GOT3 (cell line): ENCODE measurements around the gene DHDDS.
"Not testable (repeated sequence)": the region's sequence is repeated elsewhere in the genome, so short reads cannot be mapped to it uniquely, and the experiment has no call there.

ENCODE experiments used
- DNase-seq: peaks from one replicate; lab custom pipeline; 2025; ENCODE audit warnings: mixed read lengths; lab: John Stamatoyannopoulos, UW

Gene DHDDS

DNA sequence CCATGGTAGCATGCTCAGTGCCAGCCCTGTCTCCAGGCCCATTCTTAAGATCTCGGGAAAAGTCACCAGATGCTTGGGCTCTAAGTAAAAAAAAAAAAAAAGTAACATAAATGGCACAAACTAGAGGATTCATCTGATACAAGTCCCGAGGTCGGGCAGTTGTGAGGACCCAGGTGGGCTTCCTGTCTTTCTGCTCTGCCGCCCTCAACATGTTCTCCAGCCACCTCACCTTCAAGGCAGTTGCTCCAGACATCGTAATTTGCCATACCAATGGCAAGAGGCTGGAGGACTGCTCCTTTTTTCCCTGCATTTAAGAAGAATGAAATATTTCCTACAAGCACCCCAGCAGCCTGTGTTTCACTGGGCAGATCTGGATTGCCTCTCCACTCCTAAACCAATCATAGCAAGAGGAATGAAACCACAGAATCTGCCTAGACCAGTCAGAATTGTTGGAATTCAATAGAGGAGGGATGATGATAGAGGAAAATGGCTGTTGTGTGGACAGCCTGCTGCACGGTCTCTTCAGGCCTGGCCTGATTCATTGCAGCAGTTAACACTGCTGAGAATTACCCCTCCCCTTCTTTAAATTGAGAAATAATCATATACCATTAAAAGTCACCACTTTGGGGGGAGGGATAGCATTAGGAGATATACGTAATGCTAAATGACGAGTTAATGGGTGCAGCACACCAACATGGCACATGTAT lies 45.5 kb downstream of the DHDDS start:
- DNase-seq: no peak

GRCh38 chr1:26478159-26478558 lies 46.0 kb downstream of the DHDDS start:
- DNase-seq: no peak

GRCh38 chr1:26478988-26479387 lies 46.9 kb downstream of the DHDDS start:
- DNase-seq: no peak

DNA sequence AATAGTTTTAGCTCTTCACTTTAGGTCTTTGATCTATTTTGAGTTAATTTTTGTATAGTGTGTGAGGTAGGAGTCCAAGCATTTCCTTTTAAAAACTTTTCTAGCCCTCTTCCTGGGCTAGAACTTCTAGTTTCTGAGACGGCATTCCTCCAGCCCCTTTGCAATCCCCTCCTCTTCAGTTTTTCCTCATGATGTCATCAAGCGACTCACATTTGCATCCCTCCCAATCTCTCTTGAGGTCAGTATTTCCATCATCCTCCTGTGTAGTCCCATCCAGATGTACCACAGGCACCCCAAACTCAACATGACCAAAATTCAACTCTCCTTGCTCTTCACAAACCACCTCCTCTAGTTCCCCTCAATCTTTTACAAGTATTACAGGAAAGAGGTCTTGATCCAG lies 50.8 kb downstream of the DHDDS start:
- no peak for DNase-seq

GRCh38 chr1:26483980-26484379 lies 51.9 kb downstream of the DHDDS start:
- DNase-seq: no peak

DNA sequence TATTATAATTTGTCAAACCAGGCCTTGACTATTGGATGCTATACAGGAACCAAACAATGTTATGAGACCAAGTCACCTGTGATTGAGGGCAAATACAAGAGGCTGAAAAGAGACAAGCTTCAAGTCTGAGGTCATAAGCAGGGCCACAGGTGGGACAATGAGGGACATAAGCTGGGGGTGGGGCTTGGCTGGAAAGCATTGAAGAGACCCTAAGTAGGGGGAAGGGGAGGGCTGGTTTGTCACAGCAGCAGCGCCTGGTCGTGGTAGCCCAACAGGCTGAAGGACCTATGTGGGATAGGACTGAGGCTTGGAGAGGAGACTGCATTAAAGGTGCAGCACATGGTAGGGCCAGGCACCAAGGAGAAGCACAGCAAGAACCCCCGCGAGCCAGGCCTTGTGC lies 58.0 kb downstream of the DHDDS start:
- no peak for DNase-seq

DNA sequence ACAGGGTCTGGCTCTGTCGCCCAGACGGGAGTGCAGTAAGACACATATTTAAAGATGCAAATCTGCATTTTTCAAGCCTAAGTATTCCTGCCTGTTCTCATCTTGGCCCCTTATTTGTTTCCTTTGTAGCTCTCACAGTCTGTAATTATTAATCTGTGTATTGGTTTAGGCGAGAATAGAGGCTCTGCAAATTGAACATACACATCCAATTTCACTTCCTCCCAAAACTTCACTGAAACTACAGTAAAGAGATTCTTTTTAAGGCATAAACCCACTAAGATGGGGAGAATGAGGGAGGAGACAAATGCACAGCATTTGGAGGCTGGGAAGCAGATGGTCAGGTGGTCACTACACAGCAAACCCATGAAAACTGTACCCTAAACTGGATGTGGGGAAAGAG lies 61.1 kb downstream of the DHDDS start:
- no peak for DNase-seq

GRCh38 chr1:26493938-26494337 lies 61.8 kb downstream of the DHDDS start:
- DNase-seq: no peak

DNA sequence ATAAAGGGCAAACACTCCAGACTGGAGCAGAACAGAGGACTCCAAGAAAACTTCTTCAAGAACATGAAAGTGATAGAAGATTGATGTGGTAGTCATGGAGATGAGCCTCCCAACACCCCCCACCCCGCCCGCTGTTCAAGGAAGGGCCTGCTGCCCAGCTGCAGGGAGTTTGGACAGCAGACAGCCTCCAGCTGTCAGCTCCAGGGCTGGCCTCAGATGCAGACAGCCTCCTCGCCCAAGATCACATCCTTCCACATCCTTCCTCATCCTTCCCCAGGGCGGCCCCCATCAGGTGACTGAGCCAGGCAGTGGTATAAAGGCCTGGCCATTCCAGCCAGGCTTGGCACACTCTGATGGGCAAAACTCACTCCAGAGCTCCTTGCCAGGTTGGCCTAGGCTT lies 64.7 kb downstream of the DHDDS start:
- no peak for DNase-seq

GRCh38 chr1:26498894-26499293 lies 66.8 kb downstream of the DHDDS start:
- DNase-seq: no peak

DNA sequence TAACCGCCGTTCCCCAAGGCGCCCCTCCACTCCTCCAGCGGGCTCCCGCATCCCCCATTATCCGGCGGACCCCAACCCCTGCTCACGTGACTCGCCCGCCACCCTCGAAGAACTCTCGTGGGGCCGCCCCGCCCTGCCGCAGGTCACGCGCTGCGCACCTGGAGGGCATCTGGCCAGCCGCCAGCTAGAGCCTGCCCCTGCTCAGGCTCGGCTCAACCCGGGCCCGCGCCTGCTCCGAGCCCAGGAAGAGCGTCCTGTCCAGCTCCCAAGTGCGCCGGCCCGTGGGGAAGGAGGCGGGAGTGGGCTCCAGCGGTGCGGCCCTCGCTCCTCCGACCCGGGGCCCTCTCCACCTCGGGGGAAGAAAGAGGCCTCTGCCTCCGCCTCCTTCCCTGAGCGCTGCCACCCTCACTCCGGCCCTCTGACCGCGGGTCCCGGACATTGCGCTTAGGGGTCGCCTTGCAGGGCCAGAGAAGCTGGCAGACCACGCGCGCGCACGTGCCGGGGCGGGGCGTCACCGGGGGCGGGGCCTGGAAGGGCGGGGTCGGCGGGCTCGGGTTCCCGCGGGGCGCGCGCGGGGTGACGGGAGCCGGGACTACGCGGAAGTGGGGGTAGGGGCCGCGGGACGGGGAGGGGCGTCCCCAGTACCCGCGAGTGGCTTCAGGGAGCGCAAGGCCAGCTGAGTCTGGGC lies 68.5 kb downstream of the DHDDS start:
- DNase-seq: peak; percentile 51

- not testable (repeated sequence) for DNase-seq
Measured at GRCh38 chr1:26510711-26511110, 78.6 kb downstream of the DHDDS start.

DNA sequence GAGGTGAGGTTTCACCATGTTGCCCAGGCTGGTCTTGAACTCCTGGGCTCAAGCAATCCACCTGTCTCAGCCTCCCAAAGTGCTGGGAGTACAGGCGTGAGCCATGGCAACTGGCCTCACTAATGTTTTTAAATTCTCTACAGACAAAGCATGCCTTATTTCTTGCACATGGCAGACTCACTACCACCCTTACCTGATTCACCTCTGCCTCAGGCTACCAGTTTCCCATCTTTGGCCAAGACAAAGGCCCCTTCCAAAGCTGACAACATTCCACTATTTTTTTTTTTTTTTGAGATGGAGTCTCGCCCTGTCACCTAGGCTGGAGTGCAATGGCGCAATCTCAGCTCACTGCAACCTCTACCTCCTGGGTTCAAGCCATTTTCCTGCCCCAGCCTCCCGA lies 83.7 kb downstream of the DHDDS start:
- not testable (repeated sequence) for DNase-seq

DNA sequence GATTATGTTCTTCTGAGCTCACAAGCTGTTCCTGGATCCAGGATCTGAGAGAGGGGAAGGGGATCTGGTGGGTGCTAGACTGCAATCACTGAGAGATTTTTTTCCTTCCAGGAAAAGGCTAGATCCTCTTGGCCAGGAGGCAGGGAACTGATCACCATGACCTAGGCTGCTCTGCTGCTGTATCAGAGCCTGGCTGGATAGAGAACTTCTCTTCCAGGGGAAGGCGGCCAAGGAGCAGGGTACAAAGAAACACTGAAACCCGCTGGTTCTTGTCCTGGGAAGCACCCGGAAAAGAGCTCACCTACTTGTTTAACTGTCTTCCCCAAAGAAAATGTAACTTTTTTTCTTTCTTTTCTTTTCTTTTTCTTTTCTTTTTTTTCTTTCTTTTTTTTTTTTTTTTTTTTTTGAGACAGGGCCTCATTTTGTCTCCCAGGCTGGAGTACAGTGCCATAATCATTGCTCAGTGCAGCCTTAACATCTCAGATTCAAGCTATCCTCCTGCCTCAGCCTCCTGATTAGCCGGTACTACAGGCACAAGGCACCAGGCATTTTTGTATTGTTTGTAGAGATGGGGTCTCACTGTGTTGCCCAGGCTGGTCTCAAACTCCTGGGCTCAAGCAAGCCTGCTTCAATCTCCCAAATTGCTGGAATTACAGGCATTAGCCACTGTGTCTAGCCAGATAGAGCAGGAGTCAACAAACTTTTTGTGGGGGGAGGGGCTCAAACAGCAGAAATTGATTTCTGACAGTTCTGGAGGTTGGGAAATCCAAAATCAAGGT lies 85.1 kb downstream of the DHDDS start:
- DNase-seq: no peak

DNA sequence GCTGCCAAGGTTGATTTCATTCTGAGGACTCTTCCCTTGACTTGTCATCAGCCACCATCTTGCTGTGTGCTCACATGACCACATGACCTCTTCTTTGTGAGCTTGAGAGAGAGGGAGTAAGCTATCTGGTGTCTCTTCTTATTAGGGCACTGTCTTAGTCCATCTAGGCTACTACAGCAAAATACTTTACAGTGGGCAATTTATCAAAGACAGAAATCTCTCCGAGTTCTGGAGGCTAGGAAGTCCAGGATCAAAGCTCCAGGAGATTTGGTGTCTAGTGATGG lies 85.6 kb downstream of the DHDDS start:
- no peak for DNase-seq

- no peak for DNase-seq
Measured at GRCh38 chr1:26518355-26518754, 86.2 kb downstream of the DHDDS start.

GRCh38 chr1:26520339-26520738 lies 88.2 kb downstream of the DHDDS start:
- no peak for DNase-seq
